CD4-positive, alpha-beta T cell (primary cell): Measurements from ENCODE around the gene ATAD3B. TPM values are rescaled to one million over a fixed set of nuclear protein-coding genes. Genes with fewer than 3 reads are reported as not detected.

Experiments
- ATAC-seq: fragments of 200-7000 bp; cut with Tn5 transposase; one replicate; pipeline ENCODE4 v1.10.0; 2022; ENCODE audit warnings: mild to moderate bottlenecking; ENCODE audit not compliant: poor library complexity
- CTCF ChIA-PET: fragments of 350-600 bp; sonication (Branson Sonifier 250); formaldehyde crosslinking; loops from one replicate; lab custom pipeline; 2021; ENCODE audit warnings: antibody characterized with exemption, inconsistent platforms; lab: Charles Lee
- POLR2A ChIA-PET: fragments of 350-600 bp; sonication (Branson Sonifier 250); formaldehyde crosslinking; loops from one replicate; lab custom pipeline; 2021; ENCODE audit warnings: antibody characterized with exemption, inconsistent platforms; lab: Charles Lee
- DNase-seq, 14 experiments: peaks; one replicate each; pipeline ENCODE4 v3.0.0-alpha.2; 2013 to 2020; ENCODE audit warnings: mixed read lengths in 2 of 14
- H3K27ac ChIP-seq, 2 donors: one replicate each; pipeline versions ENCODE4 v1.5.1 to v1.7.0; 2013; ENCODE audit warnings: low read length in 2 of 2, low read depth in 1 of 2, mild to moderate bottlenecking in 1 of 2
- H3K27me3 ChIP-seq, 2 experiments: 1 replicate in 1 of 2; 2 replicates in 1 of 2; pipeline versions ENCODE4 v1.6.1 to v1.7.0; 2013; ENCODE audit warnings: low read length in 2 of 2, control low read depth in 1 of 2, mild to moderate bottlenecking in 1 of 2, moderate library complexity in 1 of 2; ENCODE audit not compliant: insufficient read depth in 2 of 2, control insufficient read depth in 1 of 2
- H3K36me3 ChIP-seq: one replicate; pipeline ENCODE4 v1.6.1; 2013; ENCODE audit warnings: low read length, control low read depth; ENCODE audit not compliant: insufficient read depth
- H3K4me1 ChIP-seq: one replicate; pipeline ENCODE4 v1.6.1; 2013; ENCODE audit warnings: low read length, control low read depth; ENCODE audit not compliant: insufficient read depth
- H3K4me3 ChIP-seq: one replicate; pipeline ENCODE4 v1.5.1; 2013; ENCODE audit warnings: mild to moderate bottlenecking, low read length, moderate library complexity
- H3K9me3 ChIP-seq, 2 experiments: 1 replicate in 1 of 2; 2 replicates in 1 of 2; pipeline versions ENCODE4 v1.6.1 to v1.7.0; 2013; ENCODE audit warnings: low read length in 2 of 2, mild to moderate bottlenecking in 2 of 2, control low read depth in 1 of 2, moderate library complexity in 1 of 2; ENCODE audit not compliant: control insufficient read depth in 1 of 2, insufficient read depth in 1 of 2
- H3K27ac Mint-ChIP-seq: one replicate; pipeline ENCODE4 v1.8.0; 2020; ENCODE audit warnings: mixed read lengths
- H3K27me3 Mint-ChIP-seq: one replicate; pipeline ENCODE4 v1.8.0; 2021; ENCODE audit warnings: mixed read lengths
- H3K36me3 Mint-ChIP-seq: one replicate; pipeline ENCODE4 v1.8.0; 2021; ENCODE audit warnings: low read depth, mixed read lengths
- H3K4me1 Mint-ChIP-seq: one replicate; pipeline ENCODE4 v1.8.0; 2021; ENCODE audit warnings: low read depth, mixed read lengths
- H3K4me3 Mint-ChIP-seq: one replicate; pipeline ENCODE4 v1.8.0; 2020; ENCODE audit warnings: mild to moderate bottlenecking, mixed read lengths
- H3K9me3 Mint-ChIP-seq: one replicate; pipeline ENCODE4 v1.8.0; 2020; ENCODE audit warnings: mixed read lengths
- intact Hi-C, 2 experiments: fragments of 100-400 bp; cut with DNase I in 1 of 2; cut with micrococcal nuclease in 1 of 2; formaldehyde crosslinking; loops; one replicate each; pipeline versions ENCODE4 v1.15.1 to v1.9.0; 2023 to 2025; cut with DNase I, micrococcal nuclease
- total RNA-seq, 174 experiments: library from RNA in 2 of 174; stranded (reverse) in 2 of 174; gene quantifications; one replicate each; pipeline ENCODE4 v1.2.3 and lab custom pipeline; 2021 to 2026
- TF ChIP-seq, protein P1 (sequence below): fragments of 200-600 bp; IDR thresholded peaks from one replicate; pipeline ENCODE4 v1.8.0; 2022; ENCODE audit warnings: antibody characterized with exemption, mild to moderate bottlenecking

The ATAD3B gene
- total RNA-seq, 2 experiments from 2014 or later, result 44.3 to 49.1 TPM

DNA sequence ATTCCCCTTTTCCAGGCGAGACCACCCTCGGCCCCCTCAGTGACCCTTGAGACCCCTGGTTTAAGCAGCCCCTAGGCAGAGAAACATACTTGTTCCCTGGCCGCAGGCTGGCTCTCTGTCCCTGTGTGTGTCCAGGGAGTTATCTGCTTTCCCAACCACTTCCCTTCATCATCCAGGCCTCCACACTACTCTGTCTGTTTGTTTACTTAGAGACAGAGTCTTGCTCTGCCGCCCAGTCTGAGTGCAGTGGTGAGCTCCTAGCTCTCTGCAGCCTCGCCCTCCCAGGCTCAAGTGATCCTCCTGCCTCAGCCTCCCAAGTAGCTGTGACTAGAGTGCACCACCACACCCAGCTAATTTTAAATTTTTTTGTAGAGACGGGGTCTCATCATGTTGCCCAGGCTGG lies 41.9 kb upstream of the ATAD3B start:
- TF ChIP-seq, protein P1, sequence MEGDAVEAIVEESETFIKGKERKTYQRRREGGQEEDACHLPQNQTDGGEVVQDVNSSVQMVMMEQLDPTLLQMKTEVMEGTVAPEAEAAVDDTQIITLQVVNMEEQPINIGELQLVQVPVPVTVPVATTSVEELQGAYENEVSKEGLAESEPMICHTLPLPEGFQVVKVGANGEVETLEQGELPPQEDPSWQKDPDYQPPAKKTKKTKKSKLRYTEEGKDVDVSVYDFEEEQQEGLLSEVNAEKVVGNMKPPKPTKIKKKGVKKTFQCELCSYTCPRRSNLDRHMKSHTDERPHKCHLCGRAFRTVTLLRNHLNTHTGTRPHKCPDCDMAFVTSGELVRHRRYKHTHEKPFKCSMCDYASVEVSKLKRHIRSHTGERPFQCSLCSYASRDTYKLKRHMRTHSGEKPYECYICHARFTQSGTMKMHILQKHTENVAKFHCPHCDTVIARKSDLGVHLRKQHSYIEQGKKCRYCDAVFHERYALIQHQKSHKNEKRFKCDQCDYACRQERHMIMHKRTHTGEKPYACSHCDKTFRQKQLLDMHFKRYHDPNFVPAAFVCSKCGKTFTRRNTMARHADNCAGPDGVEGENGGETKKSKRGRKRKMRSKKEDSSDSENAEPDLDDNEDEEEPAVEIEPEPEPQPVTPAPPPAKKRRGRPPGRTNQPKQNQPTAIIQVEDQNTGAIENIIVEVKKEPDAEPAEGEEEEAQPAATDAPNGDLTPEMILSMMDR, result no peak
- Mint-ChIP-seq H3K4me1 (no peaks in the 10 kb centered on the region), H3K4me3 (no peak overlapping the region), H3K27me3 (peaks cover 33% of the 10 kb centered on the region), H3K36me3 (no peaks in the 10 kb centered on the region), H3K27ac (no peak overlapping the region), H3K9me3 (no peaks in the 10 kb centered on the region)
- intact Hi-C loops, result no loop called here
- DNase-seq, result no peak
- POLR2A ChIA-PET, result interaction anchor here (0.6 kb wide), 1 partner anchor 98 kb away, joined by 4 read pairs; no protein-coding TSS in a partner anchor
- no peak for ATAC-seq
- Histone ChIP-seq H3K4me3 (no peak overlapping the region), H3K4me1 (peaks cover 6% of the 10 kb centered on the region), H3K27ac (no peak overlapping the region), H3K9me3 (peaks cover 0 to 5% of the 10 kb centered on the region in 2 experiments), H3K36me3 (no peaks in the 10 kb centered on the region), H3K27me3 (peaks cover 43 to 46% of the 10 kb centered on the region in 2 experiments)
- CTCF ChIA-PET, result no interaction called here

DNA sequence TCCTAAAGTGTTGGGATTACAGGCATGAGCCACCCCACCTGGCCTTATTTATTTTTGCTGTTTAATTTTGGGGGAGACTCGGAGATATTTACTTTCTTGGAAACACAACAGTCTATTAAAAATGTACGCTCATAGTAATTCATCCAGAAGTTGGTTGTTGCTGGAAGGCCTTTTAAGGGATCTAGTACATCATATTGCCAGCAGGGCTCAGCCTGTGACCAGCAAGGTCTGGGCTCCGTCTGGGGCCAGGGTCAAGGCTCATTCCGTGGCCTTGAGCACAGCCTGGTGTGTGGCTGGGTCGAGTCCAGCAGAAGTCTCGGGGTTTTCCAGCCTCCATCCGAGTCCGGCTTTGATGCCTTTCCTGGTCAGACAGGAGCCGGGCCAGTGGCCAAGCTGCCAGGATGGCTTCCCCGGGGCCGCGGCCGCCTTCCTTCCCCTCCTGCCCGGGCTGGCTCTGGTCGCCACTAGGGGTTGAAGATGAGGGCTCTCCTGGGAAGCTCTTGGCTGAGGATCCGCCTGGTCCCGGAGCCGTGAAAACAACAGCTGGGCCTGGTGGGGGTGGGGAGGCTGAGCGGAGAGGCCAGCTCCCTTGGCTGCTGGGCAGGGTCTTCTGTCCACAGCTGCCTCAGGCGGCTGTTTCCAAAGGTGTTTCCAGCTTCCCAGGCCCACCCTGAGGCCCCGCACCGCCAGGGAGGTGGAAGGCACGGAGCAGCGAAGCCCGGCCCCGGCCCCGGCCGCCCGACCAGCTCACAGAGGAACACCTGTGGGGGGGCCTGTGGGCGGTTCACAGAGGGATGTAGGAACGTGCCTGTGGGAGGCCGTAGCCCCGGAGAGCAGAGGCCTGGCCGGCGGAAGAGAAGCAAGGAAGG lies 41.2 kb upstream of the ATAD3B start:
- no peaks in the 10 kb centered on the region for H3K9me3 Mint-ChIP-seq
- ATAC-seq (no peak), DNase-seq (no peak)
- CTCF ChIA-PET, result no interaction called here
- intact Hi-C loops, result no loop called here
- TF ChIP-seq, protein P1, result no peak
- H3K4me1 Mint-ChIP-seq, result no peaks in the 10 kb centered on the region
- no peak overlapping the region for H3K27ac Mint-ChIP-seq
- Histone ChIP-seq H3K9me3 (peaks cover 0 to 9% of the 10 kb centered on the region in 2 experiments), H3K27me3 (peaks cover 44 to 53% of the 10 kb centered on the region in 2 experiments), H3K36me3 (no peaks in the 10 kb centered on the region), H3K4me1 (peaks cover 12% of the 10 kb centered on the region), H3K27ac (no peak overlapping the region), H3K4me3 (no peak overlapping the region)
- no peak overlapping the region for H3K4me3 Mint-ChIP-seq
- no peaks in the 10 kb centered on the region for H3K36me3 Mint-ChIP-seq
- peaks cover 33% of the 10 kb centered on the region for H3K27me3 Mint-ChIP-seq
- POLR2A ChIA-PET, result interaction anchor here (0.6 kb wide), 1 partner anchor 97 kb away, joined by 4 read pairs; no protein-coding TSS in a partner anchor

DNA sequence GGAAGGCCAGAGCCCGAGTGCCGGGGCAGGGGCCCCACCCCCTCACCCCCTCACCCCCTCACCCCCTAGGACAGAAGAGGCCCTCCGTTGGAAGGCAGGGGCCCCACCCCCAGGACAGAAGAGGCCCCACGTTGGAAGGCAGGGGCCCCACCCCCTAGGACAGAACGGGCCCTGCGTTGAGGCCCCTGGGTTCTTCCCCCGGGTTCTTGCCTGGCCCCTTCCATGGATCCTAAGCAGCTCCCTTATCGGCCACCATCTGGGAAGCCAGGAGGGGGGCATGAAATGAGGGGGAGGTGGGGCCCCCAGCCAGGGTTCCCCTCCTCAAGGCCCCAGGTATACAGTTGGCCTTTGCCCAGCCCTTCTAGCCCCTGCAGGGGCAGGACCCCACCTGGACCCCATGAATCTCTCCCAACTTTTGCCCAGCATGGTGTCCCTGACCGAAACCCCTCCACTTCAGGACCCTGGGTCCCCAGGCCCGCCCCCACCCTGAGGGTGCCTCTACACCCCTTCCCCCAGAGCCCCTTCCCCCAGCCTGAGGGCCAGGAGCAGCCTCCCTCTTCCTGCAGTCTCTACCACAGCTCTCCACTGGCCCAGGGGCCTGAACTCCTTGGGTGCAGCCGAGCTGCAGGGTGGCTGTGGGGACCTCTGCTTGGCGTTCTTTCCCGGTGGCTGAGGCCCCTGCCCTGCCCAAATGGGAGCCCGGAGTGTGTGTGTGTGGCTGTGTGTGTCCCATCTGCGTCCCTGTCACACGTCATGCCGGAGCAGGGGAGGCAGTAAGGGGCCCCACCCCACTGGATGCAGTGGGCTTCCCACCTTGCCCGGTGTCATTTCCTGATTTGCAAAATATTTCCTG lies 40.3 kb upstream of the ATAD3B start:
- ChIA-PET CTCF (no interaction called here), POLR2A (no interaction called here)
- H3K9me3 ChIP-seq, result peaks cover 0 to 11% of the 10 kb centered on the region in 2 experiments
- DNase-seq (no peak), ATAC-seq (no peak)
- peaks cover 18% of the 10 kb centered on the region for H3K4me1 ChIP-seq
- H3K4me3 Mint-ChIP-seq, result no peak overlapping the region
- H3K36me3 Mint-ChIP-seq, result no peaks in the 10 kb centered on the region
- H3K27me3 Mint-ChIP-seq, result peaks cover 30% of the 10 kb centered on the region
- peaks cover 43 to 55% of the 10 kb centered on the region in 2 experiments for H3K27me3 ChIP-seq
- no peaks in the 10 kb centered on the region for H3K9me3 Mint-ChIP-seq
- no peak overlapping the region for H3K27ac ChIP-seq
- H3K4me1 Mint-ChIP-seq, result no peaks in the 10 kb centered on the region
- no peaks in the 10 kb centered on the region for H3K36me3 ChIP-seq
- TF ChIP-seq, protein P1, result no peak
- no peak overlapping the region for H3K27ac Mint-ChIP-seq
- intact Hi-C loops, result no loop called here
- H3K4me3 ChIP-seq, result no peak overlapping the region
